ENCODE results near the gene TMEM134.
"Not testable (repeated sequence)": the region's sequence is repeated elsewhere in the genome, so short reads cannot be mapped to it uniquely, and the experiment has no call there.

Gene TMEM134

GRCh38 chr11:67514116-67514515 lies 45.1 kb upstream of the TMEM134 start:
- Histone ChIP-seq H3K27ac (ENCODE audit: low read depth, low read length, poor library complexity, severe bottlenecking) (no peak overlapping the region), H3K9ac (ENCODE audit: low read length) (no peak overlapping the region), H3K9me2 (ENCODE audit: low read depth, low read length) (no peaks in the 10 kb centered on the region), H3K4me1 (ENCODE audit: insufficient read depth, low read length, severe bottlenecking) (peaks cover under 1% of the 10 kb centered on the region), H2AFZ (ENCODE audit: low read length) (no peak overlapping the region), H3K9me3 (ENCODE audit: low read length) (no peaks in the 10 kb centered on the region), H3K79me2 (ENCODE audit: insufficient read depth, low read length) (no peaks in the 10 kb centered on the region), H3K27me3 (ENCODE audit: insufficient read depth, low read length) (no peaks in the 10 kb centered on the region), H3F3A (ENCODE audit: insufficient read depth, low read length) (no peaks in the 10 kb centered on the region), H4K20me1 (ENCODE audit: insufficient read depth, low read length) (no peaks in the 10 kb centered on the region), H3K4me3 (ENCODE audit: low read depth, low read length, poor library complexity, severe bottlenecking) (no peak overlapping the region), H3K4me2 (ENCODE audit: low read length) (no peak overlapping the region), H3K36me3 (ENCODE audit: insufficient read depth, low read length) (no peaks in the 10 kb centered on the region)
- TF ChIP-seq CTCF (IDR thresholded peaks at IDR 0.05; ENCODE audit: low read length) = no peak
- TF ChIP-seq EZH2 (IDR thresholded peaks at IDR 0.05; ENCODE audit: borderline replicate concordance, low read length) = no peak

GRCh38 chr11:67511558-67511957 lies 42.5 kb upstream of the TMEM134 start:
- peaks cover 16% of the 10 kb centered on the region for H3K4me1 ChIP-seq (ENCODE audit: insufficient read depth, low read length, severe bottlenecking)
- H3K4me2 ChIP-seq (ENCODE audit: low read length); H3F3A ChIP-seq (ENCODE audit: insufficient read depth, low read length); H3K36me3 ChIP-seq (ENCODE audit: insufficient read depth, low read length); H2AFZ ChIP-seq (ENCODE audit: low read length); H3K27ac ChIP-seq (ENCODE audit: low read depth, low read length, poor library complexity, severe bottlenecking); H3K9me3 ChIP-seq (ENCODE audit: low read length); H4K20me1 ChIP-seq (ENCODE audit: insufficient read depth, low read length); H3K9ac ChIP-seq (ENCODE audit: low read length); H3K27me3 ChIP-seq (ENCODE audit: insufficient read depth, low read length); H3K79me2 ChIP-seq (ENCODE audit: insufficient read depth, low read length); H3K9me2 ChIP-seq (ENCODE audit: low read depth, low read length); H3K4me3 ChIP-seq (ENCODE audit: low read depth, low read length, poor library complexity, severe bottlenecking): not testable (repeated sequence)

- H3K79me2 ChIP-seq (ENCODE audit: insufficient read depth, low read length) = no peaks in the 10 kb centered on the region
- H4K20me1 ChIP-seq (ENCODE audit: insufficient read depth, low read length) = no peaks in the 10 kb centered on the region
- no peaks in the 10 kb centered on the region for H3K27me3 ChIP-seq (ENCODE audit: insufficient read depth, low read length)
- no peak overlapping the region for H3K27ac ChIP-seq (ENCODE audit: low read depth, low read length, poor library complexity, severe bottlenecking)
- H3K9ac ChIP-seq (ENCODE audit: low read length) = no peak overlapping the region
- H3K4me3 ChIP-seq (ENCODE audit: low read depth, low read length, poor library complexity, severe bottlenecking) = no peak overlapping the region
- no peak overlapping the region for H3K4me2 ChIP-seq (ENCODE audit: low read length)
- no peaks in the 10 kb centered on the region; the same call in 1 of the 2 replicates for H3K36me3 ChIP-seq (ENCODE audit: insufficient read depth, low read length)
- no peaks in the 10 kb centered on the region for H3K9me2 ChIP-seq (ENCODE audit: low read depth, low read length)
- TF ChIP-seq EZH2 (IDR thresholded peaks at IDR 0.05; ENCODE audit: borderline replicate concordance, low read length) (no peak), CTCF (IDR thresholded peaks at IDR 0.05; ENCODE audit: low read length) (no peak)
- no peaks in the 10 kb centered on the region for H3K9me3 ChIP-seq (ENCODE audit: low read length)
- H3F3A ChIP-seq (ENCODE audit: insufficient read depth, low read length) = 0 out of 2 replicates have a peak, but pooled peaks cover 3% of the 10 kb centered on the region
- no peak overlapping the region for H2AFZ ChIP-seq (ENCODE audit: low read length)
- H3K4me1 ChIP-seq (ENCODE audit: insufficient read depth, low read length, severe bottlenecking) = peaks cover 30% of the 10 kb centered on the region
Measured at GRCh38 chr11:67510023-67510345, 40.9 kb upstream of the TMEM134 start.

- Histone ChIP-seq H3K36me3 (ENCODE audit: insufficient read depth, low read length) (no peaks in the 10 kb centered on the region; the same call in 1 of the 2 replicates), H3K4me2 (ENCODE audit: low read length) (peak overlapping the region; percentile 87), H3K9me2 (ENCODE audit: low read depth, low read length) (no peaks in the 10 kb centered on the region), H4K20me1 (ENCODE audit: insufficient read depth, low read length) (no peaks in the 10 kb centered on the region), H2AFZ (ENCODE audit: low read length) (no peak overlapping the region), H3K27ac (ENCODE audit: low read depth, low read length, poor library complexity, severe bottlenecking) (peak overlapping the region; percentile 60), H3F3A (ENCODE audit: insufficient read depth, low read length) (0 out of 2 replicates have a peak, but pooled peaks cover 3% of the 10 kb centered on the region), H3K9me3 (ENCODE audit: low read length) (no peaks in the 10 kb centered on the region), H3K4me3 (ENCODE audit: low read depth, low read length, poor library complexity, severe bottlenecking) (peak overlapping the region; percentile 81), H3K9ac (ENCODE audit: low read length) (peak overlapping the region; percentile 66), H3K27me3 (ENCODE audit: insufficient read depth, low read length) (no peaks in the 10 kb centered on the region), H3K79me2 (ENCODE audit: insufficient read depth, low read length) (no peaks in the 10 kb centered on the region), H3K4me1 (ENCODE audit: insufficient read depth, low read length, severe bottlenecking) (peaks cover 34% of the 10 kb centered on the region)
- TF ChIP-seq CTCF (IDR thresholded peaks at IDR 0.05; ENCODE audit: low read length) (no peak), EZH2 (IDR thresholded peaks at IDR 0.05; ENCODE audit: borderline replicate concordance, low read length) (no peak)
Measured at GRCh38 chr11:67508486-67509121, 39.6 kb upstream of the TMEM134 start.
